ENCODE measurements around the gene ZNF236. TPM values are rescaled to one million over a fixed set of nuclear protein-coding genes. Genes with fewer than 3 reads are reported as not detected.
"Not testable (repeated sequence)": the region's sequence is repeated elsewhere in the genome, so short reads cannot be mapped to it uniquely, and the experiment has no call there.

Gene ZNF236
- polyA plus RNA-seq, 1 donor, result 11.8 TPM

GRCh38 chr18:76948345-76948744, 126.0 kb downstream of the ZNF236 start:
- no peak for DNase-seq

- no peak for DNase-seq
Measured at GRCh38 chr18:76951456-76952247, 129.3 kb downstream of the ZNF236 start.

DNA sequence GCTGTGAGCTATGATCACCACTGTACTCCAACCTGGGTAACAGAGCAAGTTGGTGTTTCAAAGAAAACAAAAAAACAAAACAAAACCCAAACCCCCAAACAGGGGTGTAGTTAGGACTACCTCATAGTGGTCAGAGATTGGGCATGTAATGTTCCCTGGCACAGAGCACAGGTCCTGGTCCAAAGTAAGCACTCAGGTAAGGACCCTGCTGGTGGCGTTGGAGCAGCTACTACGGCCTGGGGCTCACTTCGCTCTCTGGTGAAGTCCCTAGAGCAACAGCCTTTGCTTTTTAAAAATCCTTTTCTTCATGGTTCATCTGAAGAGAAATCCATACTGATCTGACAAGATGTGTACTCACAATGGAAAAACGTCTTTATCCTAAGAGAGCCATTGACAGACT, 130.4 kb downstream of the ZNF236 start:
- no peak for DNase-seq

- no peak for DNase-seq
Measured at GRCh38 chr18:76953156-76953555, 130.8 kb downstream of the ZNF236 start.

- DNase-seq, result no peak
Measured at GRCh38 chr18:76953583-76954233, 131.4 kb downstream of the ZNF236 start.

DNA sequence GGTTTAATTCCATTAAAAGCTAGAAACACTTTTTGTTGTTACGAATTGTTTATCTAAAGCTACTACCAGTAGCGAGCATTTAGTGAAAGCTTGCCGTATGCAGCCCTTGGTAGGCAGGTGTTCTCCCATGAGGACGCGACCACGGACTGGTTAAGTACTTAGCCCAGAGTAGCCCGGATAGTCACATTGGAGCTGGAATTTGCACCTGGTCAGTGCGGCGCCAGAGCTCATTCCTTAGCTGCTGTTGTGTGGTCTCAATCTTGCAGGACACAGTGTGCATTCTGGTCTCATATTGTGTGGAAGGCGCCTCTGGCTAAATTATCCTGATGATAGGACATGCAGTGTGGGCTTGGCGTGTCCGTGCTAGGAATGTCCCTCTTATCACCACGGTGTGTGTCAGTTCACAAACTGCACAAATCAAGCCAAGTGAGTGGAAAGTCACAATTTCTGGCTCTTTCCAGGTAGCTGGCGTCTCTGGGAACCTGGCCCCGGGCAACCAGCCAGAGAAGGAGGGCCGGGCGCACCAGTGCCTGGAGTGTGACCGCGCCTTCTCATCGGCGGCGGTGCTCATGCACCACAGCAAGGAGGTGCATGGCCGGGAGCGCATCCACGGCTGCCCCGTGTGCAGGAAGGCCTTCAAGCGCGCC, 133.3 kb downstream of the ZNF236 start:
- DNase-seq, result no peak

DNA sequence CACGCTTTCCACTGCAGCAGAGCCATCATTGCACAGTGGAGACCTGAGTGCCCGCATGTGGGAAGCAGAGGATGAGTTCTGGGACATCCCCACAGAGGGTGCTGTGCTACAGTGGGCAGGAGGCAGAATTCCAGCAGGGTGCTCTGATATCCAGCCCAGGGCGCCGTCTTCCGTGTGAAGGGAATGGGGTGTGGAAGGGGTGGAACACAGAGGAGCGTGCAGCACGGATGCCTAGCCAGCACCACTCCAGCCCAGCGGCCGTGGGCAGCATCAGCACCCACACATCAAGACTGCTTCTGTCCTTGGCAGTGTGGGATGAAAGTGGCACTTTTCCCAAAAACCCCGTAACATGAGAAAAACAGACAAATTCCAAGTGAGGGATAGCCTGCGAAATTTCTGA, 134.3 kb downstream of the ZNF236 start:
- no peak for DNase-seq

- no peak for DNase-seq
Measured at GRCh38 chr18:76957384-76958355, 135.3 kb downstream of the ZNF236 start.

- peak; percentile 40 for DNase-seq
Measured at GRCh38 chr18:76958692-76959341, 136.5 kb downstream of the ZNF236 start.

GRCh38 chr18:76959605-76960004, 137.2 kb downstream of the ZNF236 start:
- DNase-seq, result no peak

DNA sequence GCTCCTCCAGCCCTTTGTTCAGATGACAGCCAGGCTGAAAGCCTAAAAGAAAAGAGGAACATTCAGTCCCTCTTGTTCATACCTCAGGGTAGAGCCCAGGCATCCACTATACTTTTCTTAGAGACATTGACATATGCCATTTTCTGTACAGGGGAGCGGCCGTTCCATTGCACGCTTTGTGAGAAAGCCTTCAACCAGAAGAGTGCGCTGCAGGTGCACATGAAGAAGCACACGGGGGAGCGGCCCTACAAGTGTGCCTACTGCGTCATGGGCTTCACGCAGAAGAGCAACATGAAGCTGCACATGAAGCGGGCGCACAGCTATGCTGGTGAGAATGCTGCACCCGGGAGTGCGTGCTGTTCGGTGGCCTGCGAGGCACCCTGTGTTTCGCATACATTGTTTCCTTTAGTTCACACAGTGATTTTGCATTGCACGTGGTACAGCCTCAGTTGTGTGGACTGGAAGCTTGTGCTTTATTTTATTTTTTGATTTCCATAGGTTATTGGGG, 138.2 kb downstream of the ZNF236 start:
- DNase-seq, result no peak

DNA sequence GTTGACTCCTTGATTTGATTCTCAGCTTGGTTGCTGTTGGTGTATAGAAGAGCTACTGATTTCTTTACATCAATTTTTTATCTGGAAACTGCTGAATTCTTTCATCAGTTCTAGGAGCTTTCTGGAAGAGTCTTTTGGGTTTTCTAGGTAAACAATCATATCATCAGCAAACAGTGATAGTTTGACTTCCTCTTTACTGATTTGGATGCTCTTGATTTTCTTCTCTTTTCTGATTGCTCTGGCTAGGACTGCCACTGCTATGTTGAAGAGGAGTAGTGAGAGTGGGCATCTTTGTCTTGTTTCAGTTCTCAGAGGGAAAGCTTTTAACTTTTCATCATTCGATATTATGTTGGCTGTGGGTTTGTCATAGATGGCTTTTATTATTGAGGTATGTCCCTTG, 140.5 kb downstream of the ZNF236 start:
- DNase-seq, result no peak

GRCh38 chr18:76963936-76964335, 141.6 kb downstream of the ZNF236 start:
- no peak for DNase-seq

DNA sequence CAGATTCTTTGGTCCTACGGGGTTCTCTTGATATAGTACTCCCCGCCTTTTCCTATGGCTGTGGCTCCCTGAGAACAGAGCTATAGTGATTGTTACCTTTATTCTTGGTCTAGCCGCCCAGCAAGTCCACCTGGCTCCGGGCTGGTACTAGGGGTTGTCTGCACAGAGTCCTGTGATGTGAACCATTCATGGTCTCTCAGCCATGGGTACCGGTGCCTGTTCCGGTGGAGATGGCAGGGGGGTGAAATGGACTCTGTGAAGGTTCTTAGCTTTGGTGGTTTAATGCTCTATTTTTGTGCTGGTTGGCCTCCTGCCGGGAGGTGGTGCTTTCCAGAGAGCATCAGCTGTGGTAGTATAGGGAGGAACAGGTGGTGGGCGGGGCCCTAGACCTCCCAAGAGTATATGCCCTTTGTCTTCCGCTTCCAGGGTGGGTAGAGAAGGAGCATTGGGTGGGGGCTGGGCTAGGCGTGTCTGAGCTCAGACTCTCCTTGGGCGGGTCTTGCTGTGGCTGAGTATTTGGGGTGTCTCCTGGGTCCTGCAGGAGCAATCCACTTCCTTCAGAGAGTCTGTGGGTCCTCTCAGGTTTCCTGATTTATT, 143.3 kb downstream of the ZNF236 start:
- DNase-seq, result not testable (repeated sequence)

GRCh38 chr18:76967299-76967698, 144.9 kb downstream of the ZNF236 start:
- not testable (repeated sequence) for DNase-seq

DNA sequence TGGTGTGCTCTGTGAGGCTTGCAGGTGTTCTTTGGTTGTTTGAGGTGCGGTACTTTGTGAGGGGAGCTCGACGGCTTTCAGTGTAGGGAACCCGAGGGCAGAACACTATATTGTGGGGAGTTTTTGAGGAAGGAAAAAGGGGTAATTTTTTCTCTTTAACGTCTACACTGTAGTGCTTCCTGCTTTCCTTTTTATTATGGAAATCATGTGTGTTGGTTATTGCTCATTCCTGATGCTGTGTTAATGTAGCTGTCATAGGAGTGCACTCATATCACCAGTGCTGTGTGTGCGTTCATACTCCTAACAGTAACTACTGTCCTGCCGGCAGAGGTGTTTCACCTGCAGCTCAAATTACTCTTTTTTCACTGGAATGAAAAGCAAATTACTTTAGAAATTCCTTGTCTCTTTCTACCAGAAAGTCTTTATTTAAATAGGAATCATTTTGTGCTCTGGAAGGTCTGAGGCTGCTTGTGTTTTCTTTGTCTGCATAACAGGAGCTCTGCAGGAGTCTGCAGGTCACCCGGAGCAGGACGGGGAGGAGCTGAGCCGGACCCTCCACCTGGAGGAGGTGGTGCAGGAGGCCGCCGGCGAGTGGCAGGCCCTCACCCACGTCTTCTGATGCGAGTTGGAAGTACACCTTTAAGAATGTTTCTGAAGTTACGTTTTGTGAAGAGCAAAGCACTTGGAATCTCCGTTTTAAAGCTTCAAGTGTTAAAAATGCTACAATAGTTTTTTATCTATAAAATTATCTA, 145.5 kb downstream of the ZNF236 start:
- no peak for DNase-seq

GRCh38 chr18:76970770-76971559, 148.6 kb downstream of the ZNF236 start:
- no peak for DNase-seq

GRCh38 chr18:76972241-76972640, 149.9 kb downstream of the ZNF236 start:
- DNase-seq, result no peak

- no peak for DNase-seq
Measured at GRCh38 chr18:76972846-76973519, 150.6 kb downstream of the ZNF236 start.
